IMR-90 (cell line): Measurements from ENCODE around the gene F10. TPM values are rescaled to one million over a fixed set of nuclear protein-coding genes. Genes with fewer than 3 reads are reported as not detected.

Experiments used
- ATAC-seq: fragments of 200-7000 bp; cut with Tn5 transposase; 2 replicates; pipeline ENCODE4 v1.9.1; 2020; ENCODE audit warnings: low read depth, mild to moderate bottlenecking, moderate library complexity
- BruUV-seq: library from RNA; stranded (reverse); fragments of 400-500 nt; replicated peaks from 2 replicates; lab custom pipeline; 2021; lab: Mats Ljungman, UMichigan
- CTCF ChIA-PET: fragments of 300-600 bp; formaldehyde crosslinking; extraction: SDS; loops from one replicate; lab custom pipeline; 2021; ENCODE audit warnings: antibody characterized with exemption; lab: Yijun Ruan, JAX
- POLR2A ChIA-PET: fragments of 300-600 bp; sonication (Branson Sonifier 250); formaldehyde crosslinking; loops from one replicate; lab custom pipeline; 2022; ENCODE audit warnings: antibody characterized with exemption; ENCODE audit not compliant: unreplicated experiment; lab: Charles Lee
- DNase-seq: peaks from one replicate; pipeline ENCODE4 v3.0.0; 2013
- H2AFZ ChIP-seq: replicated peaks from 2 replicates; pipeline ENCODE3; 2013; ENCODE audit warnings: low read length, mild to moderate bottlenecking; ENCODE audit not compliant: poor library complexity
- H2AK5ac ChIP-seq: 2 replicates; pipeline ENCODE4 v1.6.1; 2013; ENCODE audit warnings: low read depth, low read length, inconsistent platforms
- H2AK9ac ChIP-seq: replicated peaks from 2 replicates; pipeline ENCODE3; 2013; ENCODE audit warnings: mild to moderate bottlenecking, low read depth, low read length, moderate library complexity; ENCODE audit not compliant: poor library complexity
- H2BK120ac ChIP-seq: 2 replicates; pipeline ENCODE4 v1.6.1; 2013; ENCODE audit warnings: low read depth, low read length, inconsistent platforms
- H2BK15ac ChIP-seq: 3 replicates; pipeline ENCODE4 v1.6.1; 2013; ENCODE audit warnings: low read depth, low read length, inconsistent platforms
- H2BK20ac ChIP-seq: 2 replicates; pipeline ENCODE4 v1.6.1; 2013; ENCODE audit warnings: low read depth, mild to moderate bottlenecking, inconsistent platforms, low read length, moderate library complexity
- H2BK5ac ChIP-seq: 2 replicates; pipeline ENCODE4 v1.6.1; 2013; ENCODE audit warnings: mild to moderate bottlenecking, low read depth, low read length, inconsistent platforms; ENCODE audit not compliant: poor library complexity, severe bottlenecking
- H3K14ac ChIP-seq: replicated peaks from 2 replicates; pipeline ENCODE4 v1.6.1; 2013; ENCODE audit warnings: low read depth, low read length, inconsistent platforms
- H3K18ac ChIP-seq: 2 replicates; pipeline ENCODE4 v1.6.1; 2013; ENCODE audit warnings: low read depth, low read length, control low read depth
- H3K23ac ChIP-seq: 2 replicates; pipeline ENCODE4 v1.6.1; 2013; ENCODE audit warnings: low read depth, low read length, inconsistent platforms
- H3K27ac ChIP-seq: 2 replicates; pipeline ENCODE4 v1.5.1; 2013; ENCODE audit warnings: mild to moderate bottlenecking, control low read depth, low read length; ENCODE audit not compliant: insufficient read depth
- H3K27me3 ChIP-seq: 2 replicates; pipeline ENCODE4 v1.6.1; 2013; ENCODE audit warnings: low read length; ENCODE audit not compliant: control insufficient read depth, insufficient read depth
- H3K36me3 ChIP-seq: 2 replicates; pipeline ENCODE4 v1.6.1; 2013; ENCODE audit warnings: low read length, mixed read lengths; ENCODE audit not compliant: control insufficient read depth, insufficient read depth
- H3K4ac ChIP-seq: 2 replicates; pipeline ENCODE4 v1.6.1; 2013; ENCODE audit warnings: low read depth, low read length, inconsistent platforms
- H3K4me1 ChIP-seq: 2 replicates; pipeline ENCODE4 v1.6.1; 2013; ENCODE audit warnings: low read length, mixed read lengths; ENCODE audit not compliant: control insufficient read depth, insufficient read depth
- H3K4me2 ChIP-seq: 2 replicates; pipeline ENCODE4 v1.6.1; 2013; ENCODE audit warnings: low read depth, mild to moderate bottlenecking, control low read depth, low read length, moderate library complexity
- H3K4me3 ChIP-seq: 2 replicates; pipeline ENCODE4 v1.5.1; 2013; ENCODE audit warnings: low read depth, mild to moderate bottlenecking, control low read depth, low read length, moderate library complexity; ENCODE audit not compliant: insufficient read depth
- H3K56ac ChIP-seq: 2 replicates; pipeline ENCODE4 v1.6.1; 2013; ENCODE audit warnings: low read length, inconsistent platforms; ENCODE audit not compliant: insufficient read depth; ENCODE audit errors: extremely low read depth
- H3K79me1 ChIP-seq, 2 experiments: 2 replicates each; pipeline ENCODE4 v1.6.1; 2013; ENCODE audit warnings: low read length in 2 of 2, inconsistent platforms in 1 of 2, low read depth in 1 of 2
- H3K9ac ChIP-seq: 2 replicates; pipeline ENCODE4 v1.6.1; 2013; ENCODE audit warnings: low read depth, low read length, control low read depth
- H3K9me1 ChIP-seq: 2 replicates; pipeline ENCODE4 v1.6.1; 2013; ENCODE audit warnings: low read length, inconsistent platforms; ENCODE audit not compliant: insufficient read depth
- H3K9me3 ChIP-seq: 2 replicates; pipeline ENCODE4 v1.6.1; 2013; ENCODE audit warnings: low read length; ENCODE audit not compliant: control insufficient read depth, insufficient read depth
- H4K20me1 ChIP-seq: 2 replicates; pipeline ENCODE4 v1.6.1; 2013; ENCODE audit warnings: low read length, inconsistent platforms; ENCODE audit not compliant: insufficient read depth
- H4K5ac ChIP-seq: 2 replicates; pipeline ENCODE4 v1.6.1; 2013; ENCODE audit warnings: mild to moderate bottlenecking, low read depth, low read length, control low read depth
- H4K8ac ChIP-seq, 2 experiments: 2 replicates each; pipeline ENCODE4 v1.6.1; 2013; ENCODE audit warnings: low read depth in 2 of 2, low read length in 2 of 2, control low read depth in 1 of 2, inconsistent platforms in 1 of 2
- H4K91ac ChIP-seq: 2 replicates; pipeline ENCODE4 v1.6.1; 2013; ENCODE audit warnings: low read depth, low read length, inconsistent platforms; ENCODE audit not compliant: insufficient read depth
- BHLHE40 ChIP-seq: fragments of 150-350 bp; IDR thresholded peaks from 2 replicates; pipeline ENCODE4 v1.6.1; 2016; ENCODE audit warnings: mild to moderate bottlenecking, low read depth, low read length
- CEBPB ChIP-seq: IDR thresholded peaks from 2 replicates; pipeline ENCODE4 v1.6.1; 2012; ENCODE audit warnings: low read depth, low read length, improper control_type of control experiment
- CHD1 ChIP-seq: IDR thresholded peaks from 2 replicates; pipeline ENCODE4 v1.6.1; 2012; ENCODE audit warnings: low read depth, low read length, improper control_type of control experiment
- FOS ChIP-seq: fragments of 150-350 bp; IDR thresholded peaks from 2 replicates; pipeline ENCODE4 v1.6.1; 2016; ENCODE audit warnings: low read depth, low read length
- MAFK ChIP-seq: IDR thresholded peaks from 2 replicates; pipeline ENCODE4 v1.6.1; 2012; ENCODE audit warnings: low read depth, low read length, improper control_type of control experiment
- MAZ ChIP-seq: IDR thresholded peaks from 2 replicates; pipeline ENCODE4 v1.6.1; 2012; ENCODE audit warnings: low read depth, mild to moderate bottlenecking, low read length, improper control_type of control experiment, moderate library complexity, borderline replicate concordance
- MXI1 ChIP-seq: IDR thresholded peaks from 2 replicates; pipeline ENCODE4 v1.6.1; 2012; ENCODE audit warnings: low read depth, mild to moderate bottlenecking, low read length, moderate library complexity, borderline replicate concordance
- NFE2L2 ChIP-seq: fragments of 150-350 bp; IDR thresholded peaks from 2 replicates; pipeline ENCODE4 v1.6.1; 2016; ENCODE audit warnings: low read depth, mild to moderate bottlenecking, low read length
- POLR2A ChIP-seq: IDR thresholded peaks from 2 replicates; pipeline ENCODE4 v1.6.1; 2012; ENCODE audit warnings: mild to moderate bottlenecking, low read depth, low read length
- RAD21 ChIP-seq: IDR thresholded peaks from 2 replicates; pipeline ENCODE4 v1.6.1; 2012; ENCODE audit warnings: low read length, improper control_type of control experiment
- RCOR1 ChIP-seq: IDR thresholded peaks from 2 replicates; pipeline ENCODE4 v1.6.1; 2012; ENCODE audit warnings: mild to moderate bottlenecking, low read length, improper control_type of control experiment; ENCODE audit not compliant: insufficient replicate concordance
- RFX5 ChIP-seq: IDR thresholded peaks from 2 replicates; pipeline ENCODE4 v1.8.0; 2012; ENCODE audit warnings: low read depth, mild to moderate bottlenecking, low read length, moderate library complexity
- SMC3 ChIP-seq: fragments of 150-350 bp; IDR thresholded peaks from 2 replicates; pipeline ENCODE4 v1.6.1; 2016; ENCODE audit warnings: low read depth, mild to moderate bottlenecking, antibody characterized with exemption, low read length, moderate library complexity
- WGBS, 2 experiments: methylation state at CpG; one replicate each; pipeline versions ENCODE4 v1.1.5 to v1.1.7; 2013; ENCODE audit warnings: missing lambda C conversion rate in 2 of 2; ENCODE audit not compliant: insufficient read length in 1 of 2; ENCODE audit errors: extremely low coverage in 2 of 2; 5-methylcytosine and 5-hydroxymethylcytosine counted together
- dilution Hi-C: fragments of 300-500 bp; cut with HindIII; formaldehyde crosslinking; loops from one replicate; pipeline ENCODE4 v1.14.3; 2018; ENCODE audit warnings: low sequenced_read_pairs; ENCODE audit not compliant: unreplicated experiment
- in situ Hi-C: fragments of 300-500 bp; cut with MboI; formaldehyde crosslinking; loops from 3 replicates; pipeline ENCODE4 v1.14.3; 2019; ENCODE audit warnings: low sequenced_read_pairs, inconsistent platforms, mixed read lengths
- intact Hi-C: fragments of 100-400 bp; cut with micrococcal nuclease; formaldehyde crosslinking; loops from 2 replicates; pipeline ENCODE4 v1.10.0; 2022
- polyA plus RNA-seq, 3 experiments: library from polyadenylated mRNA; depleted of rRNA; stranded (reverse); fragments of >200 nt; gene quantifications; 2 replicates each; pipeline ENCODE4 v1.2.3, GENCODE V29; 2012; ENCODE audit warnings: low replicate concordance in 1 of 3
- total RNA-seq: library from RNA; depleted of rRNA; stranded (reverse); fragments of >200 nt; gene quantifications from 2 replicates; pipeline ENCODE4 v1.2.3, GENCODE V29; 2012
- TF ChIP-seq, protein P1 (sequence below): conservative IDR thresholded peaks from 2 replicates; pipeline ENCODE4 v1.5.1; 2012; ENCODE audit warnings: mild to moderate bottlenecking, low read depth, low read length, improper control_type of control experiment
- TF ChIP-seq, protein P2 (sequence below): fragments of 150-350 bp; IDR thresholded peaks from 2 replicates; pipeline ENCODE4 v1.6.1; 2016; ENCODE audit warnings: low read depth, mild to moderate bottlenecking, low read length, moderate library complexity, borderline replicate concordance
- TF ChIP-seq, protein P3 (sequence below): fragments of 150-350 bp; IDR thresholded peaks from 2 replicates; pipeline ENCODE4 v1.6.1; 2017; ENCODE audit warnings: mild to moderate bottlenecking, antibody characterized with exemption, low read length, low read depth

F10 gene
- total and polyA plus RNA-seq, 2 of the 4 experiments (the other 2 are of a cell fraction), result 9.1 to 19.5 TPM

DNA sequence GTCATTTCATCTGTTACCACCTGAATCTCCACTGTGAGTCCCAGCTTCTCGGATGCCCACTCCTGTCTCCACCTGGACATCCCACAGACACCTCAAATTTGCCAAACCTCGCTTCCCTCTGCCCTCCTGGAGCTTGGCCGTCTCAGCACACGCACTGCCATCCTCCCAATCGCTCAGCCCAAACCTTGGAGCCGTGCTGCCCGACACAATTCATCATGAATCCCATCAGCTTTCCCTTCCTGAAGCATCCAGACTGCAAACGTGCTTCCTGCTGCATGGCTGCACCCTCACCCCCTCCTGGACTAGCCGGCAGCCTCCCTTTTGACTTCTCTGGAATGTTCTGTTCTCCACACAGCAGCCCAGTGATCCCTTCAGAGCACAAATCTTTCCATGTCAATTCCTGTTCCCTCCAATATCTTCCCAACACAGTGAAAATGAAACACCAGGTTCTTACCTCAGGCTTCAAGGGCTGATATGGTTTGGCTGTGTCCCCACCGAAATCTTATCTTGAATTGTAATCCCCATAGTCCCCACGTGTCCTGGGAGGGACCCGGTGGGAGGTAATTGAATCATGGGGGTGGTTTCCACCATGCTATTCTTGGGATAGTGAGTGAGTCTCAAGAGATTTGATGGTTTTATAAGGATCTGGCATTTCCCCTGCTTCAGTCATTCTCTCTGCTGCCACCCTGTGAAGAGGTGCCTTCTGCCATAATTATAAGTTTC, 34.8 kb downstream of the F10 start:
- BruUV-seq, result no TSS peak
- no peaks in the 10 kb centered on the region for H3K36me3 ChIP-seq
- no peak for DNase-seq
- ChIA-PET CTCF (no interaction called here), POLR2A (no interaction called here)
- no peak overlapping the region for H3K27ac ChIP-seq
- no peak overlapping the region for H2BK5ac ChIP-seq
- no peaks in the 10 kb centered on the region for H3K27me3 ChIP-seq
- intact Hi-C loops (no loop called here), dilution Hi-C loops (no loop called here), in situ Hi-C loops (no loop called here)
- H2BK120ac ChIP-seq, result no peak overlapping the region
- peak overlapping the region; percentile 33; the same call in 1 of the 2 replicates for H3K4ac ChIP-seq
- no peak overlapping the region for H4K5ac ChIP-seq
- H2AK5ac ChIP-seq, result no peak overlapping the region
- no peaks in the 10 kb centered on the region for H3K9me3 ChIP-seq
- peaks cover 5% of the 10 kb centered on the region; the same call in 1 of the 2 replicates for H3K9me1 ChIP-seq
- H3K9ac ChIP-seq, result no peak overlapping the region
- no peak overlapping the region for H2BK20ac ChIP-seq
- no peak for ATAC-seq
- peak overlapping the region; percentile 69 for H2AFZ ChIP-seq
- no peak overlapping the region for H3K56ac ChIP-seq
- no peaks in the 10 kb centered on the region for H4K20me1 ChIP-seq
- H3K4me2 ChIP-seq, result no peak overlapping the region
- H3K4me1 ChIP-seq, result peaks cover 7% of the 10 kb centered on the region
- WGBS, 2 experiments, result 69% methylated on average over 7 of the region's 12 CpGs; no CpG with 5 or more reads in 1 of the 2 experiments
- no peak overlapping the region for H2BK15ac ChIP-seq
- H3K79me1 ChIP-seq, result no peaks in the 10 kb centered on the region
- H4K91ac ChIP-seq, result no peak overlapping the region
- TF ChIP-seq RFX5 (no peak), SMC3 (no peak), MAZ (no peak), NFE2L2 (no peak), RAD21 (no peak), RCOR1 (no peak), BHLHE40 (no peak), CHD1 (no peak), MAFK (no peak), MXI1 (no peak), CEBPB (no peak), FOS (no peak), POLR2A (no peak)
- TF ChIP-seq, protein P1, sequence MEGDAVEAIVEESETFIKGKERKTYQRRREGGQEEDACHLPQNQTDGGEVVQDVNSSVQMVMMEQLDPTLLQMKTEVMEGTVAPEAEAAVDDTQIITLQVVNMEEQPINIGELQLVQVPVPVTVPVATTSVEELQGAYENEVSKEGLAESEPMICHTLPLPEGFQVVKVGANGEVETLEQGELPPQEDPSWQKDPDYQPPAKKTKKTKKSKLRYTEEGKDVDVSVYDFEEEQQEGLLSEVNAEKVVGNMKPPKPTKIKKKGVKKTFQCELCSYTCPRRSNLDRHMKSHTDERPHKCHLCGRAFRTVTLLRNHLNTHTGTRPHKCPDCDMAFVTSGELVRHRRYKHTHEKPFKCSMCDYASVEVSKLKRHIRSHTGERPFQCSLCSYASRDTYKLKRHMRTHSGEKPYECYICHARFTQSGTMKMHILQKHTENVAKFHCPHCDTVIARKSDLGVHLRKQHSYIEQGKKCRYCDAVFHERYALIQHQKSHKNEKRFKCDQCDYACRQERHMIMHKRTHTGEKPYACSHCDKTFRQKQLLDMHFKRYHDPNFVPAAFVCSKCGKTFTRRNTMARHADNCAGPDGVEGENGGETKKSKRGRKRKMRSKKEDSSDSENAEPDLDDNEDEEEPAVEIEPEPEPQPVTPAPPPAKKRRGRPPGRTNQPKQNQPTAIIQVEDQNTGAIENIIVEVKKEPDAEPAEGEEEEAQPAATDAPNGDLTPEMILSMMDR, result no peak
- TF ChIP-seq, protein P2, sequence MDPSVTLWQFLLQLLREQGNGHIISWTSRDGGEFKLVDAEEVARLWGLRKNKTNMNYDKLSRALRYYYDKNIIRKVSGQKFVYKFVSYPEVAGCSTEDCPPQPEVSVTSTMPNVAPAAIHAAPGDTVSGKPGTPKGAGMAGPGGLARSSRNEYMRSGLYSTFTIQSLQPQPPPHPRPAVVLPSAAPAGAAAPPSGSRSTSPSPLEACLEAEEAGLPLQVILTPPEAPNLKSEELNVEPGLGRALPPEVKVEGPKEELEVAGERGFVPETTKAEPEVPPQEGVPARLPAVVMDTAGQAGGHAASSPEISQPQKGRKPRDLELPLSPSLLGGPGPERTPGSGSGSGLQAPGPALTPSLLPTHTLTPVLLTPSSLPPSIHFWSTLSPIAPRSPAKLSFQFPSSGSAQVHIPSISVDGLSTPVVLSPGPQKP, result no peak
- TF ChIP-seq, protein P3, sequence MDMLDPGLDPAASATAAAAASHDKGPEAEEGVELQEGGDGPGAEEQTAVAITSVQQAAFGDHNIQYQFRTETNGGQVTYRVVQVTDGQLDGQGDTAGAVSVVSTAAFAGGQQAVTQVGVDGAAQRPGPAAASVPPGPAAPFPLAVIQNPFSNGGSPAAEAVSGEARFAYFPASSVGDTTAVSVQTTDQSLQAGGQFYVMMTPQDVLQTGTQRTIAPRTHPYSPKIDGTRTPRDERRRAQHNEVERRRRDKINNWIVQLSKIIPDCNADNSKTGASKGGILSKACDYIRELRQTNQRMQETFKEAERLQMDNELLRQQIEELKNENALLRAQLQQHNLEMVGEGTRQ, result no peak
- H4K8ac ChIP-seq, result peak overlapping the region in 1 of 2 experiments; percentile 40; a peak in 1 of 4 replicates
- H2AK9ac ChIP-seq, result no peak overlapping the region
- H3K14ac ChIP-seq, result no peak overlapping the region
- H3K4me3 ChIP-seq, result no peak overlapping the region
- no peak overlapping the region for H3K18ac ChIP-seq
- no peak overlapping the region for H3K23ac ChIP-seq
